Ascending aorta (tissue), 2 donors: ENCODE measurements around the gene GRN. TPM values are rescaled to one million over a fixed set of nuclear protein-coding genes. Genes with fewer than 3 reads are reported as not detected.

Experiments
- DNase-seq, 2 donors: peaks; one replicate each; pipeline ENCODE4 v3.0.0-alpha.2; 2019; ENCODE audit warnings: low spot score in 2 of 2
- H3K27ac ChIP-seq, 2 donors: fragments of 200-600 bp; sonication (generic); one replicate each; pipeline ENCODE4 v1.5.1; 2016 to 2017; ENCODE audit warnings: mild to moderate bottlenecking in 1 of 2
- H3K27me3 ChIP-seq: fragments of 200-600 bp; sonication (generic); one replicate; pipeline ENCODE4 v1.5.1; 2017
- H3K36me3 ChIP-seq, 2 donors: fragments of 200-600 bp; sonication (generic); one replicate each; pipeline ENCODE4 v1.5.1; 2016
- H3K4me1 ChIP-seq, 2 donors: fragments of 200-600 bp; sonication (generic); one replicate each; pipeline ENCODE4 v1.5.1; 2016 to 2017; ENCODE audit warnings: mild to moderate bottlenecking in 1 of 2
- H3K4me3 ChIP-seq, 2 donors: fragments of 200-600 bp; sonication (generic); one replicate each; pipeline ENCODE4 v1.5.1; 2016 to 2017; ENCODE audit warnings: mild to moderate bottlenecking in 1 of 2
- H3K9me3 ChIP-seq, 2 donors: fragments of 200-600 bp; sonication (generic); one replicate each; pipeline ENCODE4 v1.5.1; 2016
- CTCF ChIP-seq, 3 experiments: fragments of 200-600 bp in 2 of 3; fragments of 450-650 bp in 1 of 3; sonication (generic) in 2 of 3; IDR thresholded peaks; one replicate each; pipeline ENCODE4 v1.5.1; 2016 to 2019; ENCODE audit warnings: antibody characterized with exemption in 3 of 3, mild to moderate bottlenecking in 1 of 3, moderate library complexity in 1 of 3
- intact Hi-C: fragments of 100-400 bp; cut with DNase I; formaldehyde crosslinking; loops from one replicate; pipeline ENCODE4 v1.15.1; 2023
- total RNA-seq: library from RNA; depleted of rRNA; stranded (reverse); fragments of >200 nt; gene quantifications from one replicate; pipeline ENCODE4 v1.1.0, GENCODE V29; 2016

GRN gene
- total RNA-seq, 1 donor from 2014 or later = 430 TPM

- Histone ChIP-seq H3K9me3 (no peaks in the 10 kb centered on the region), H3K27me3 (no peaks in the 10 kb centered on the region), H3K36me3 (peaks cover 28 to 30% of the 10 kb centered on the region in 2 donors), H3K4me1 (peaks cover 7 to 20% of the 10 kb centered on the region in 2 donors), H3K4me3 (peak overlapping the region; percentile 74 to 88), H3K27ac (no peak overlapping the region)
- no peak for TF ChIP-seq CTCF (IDR thresholded peaks at IDR 0.05)
- no peak for DNase-seq
- intact Hi-C loops = loop anchor here (1.0 to 10.0 kb wide), 5 partner anchors 21 to 419 kb away; partner anchors contain the start of genes GRN and MPP2
These were observed 21.6 kb upstream of the GRN start for GRCh38 chr17:44323359-44324091.

- DNase-seq = no peak
- no peak for TF ChIP-seq CTCF (IDR thresholded peaks at IDR 0.05)
- Histone ChIP-seq H3K36me3 (peaks cover 28 to 30% of the 10 kb centered on the region in 2 donors), H3K27ac (peak overlapping the region; percentile 88 to 96), H3K27me3 (no peaks in the 10 kb centered on the region), H3K9me3 (no peaks in the 10 kb centered on the region), H3K4me1 (peaks cover 7 to 20% of the 10 kb centered on the region in 2 donors), H3K4me3 (peak overlapping the region; percentile 74 to 88)
- intact Hi-C loops = loop anchor here (1.0 to 10.0 kb wide), 5 partner anchors 21 to 419 kb away; partner anchors contain the start of genes GRN and MPP2
These were observed 21.0 kb upstream of the GRN start for GRCh38 chr17:44324092-44324570.

- H3K4me1 ChIP-seq = peaks cover 7 to 20% of the 10 kb centered on the region in 2 donors
- no peak for TF ChIP-seq CTCF (IDR thresholded peaks at IDR 0.05)
- H3K9me3 ChIP-seq = no peaks in the 10 kb centered on the region
- peak within 1 kb of the TSS; percentile 88 to 96 for H3K27ac ChIP-seq
- H3K4me3 ChIP-seq = peak within 1 kb of the TSS; percentile 74 to 88
- no peaks in the 10 kb centered on the region for H3K27me3 ChIP-seq
- DNase-seq = peak; percentile 67 to 97
- peaks cover 22 to 25% of the 10 kb centered on the region in 2 donors for H3K36me3 ChIP-seq
- intact Hi-C loops = loop anchor here (1.0 to 10.0 kb wide), 6 partner anchors 20 to 420 kb away; partner anchors contain the start of genes GRN and MPP2
These were observed 20.4 kb upstream of the GRN start, which contains the start of gene SLC25A39 for GRCh38 chr17:44324571-44325275. Gene SLC25A39 (minus strand): TSS chr17:44324823. CDS start chr17:44323562, 1,261 bp downstream.

GRCh38 chr17:44326861-44327444 lies 18.1 kb upstream of the GRN start:
- H3K27me3 ChIP-seq = no peaks in the 10 kb centered on the region
- H3K27ac ChIP-seq = peak overlapping the region; percentile 88 to 96
- no peaks in the 10 kb centered on the region for H3K9me3 ChIP-seq
- H3K36me3 ChIP-seq = peaks cover under 1 to 3% of the 10 kb centered on the region in 2 donors
- peak; percentile 89 to 98 for DNase-seq
- H3K4me1 ChIP-seq = peaks cover 7 to 24% of the 10 kb centered on the region in 2 donors
- peak overlapping the region in 1 of 2 donors; percentile 88 for H3K4me3 ChIP-seq
- TF ChIP-seq CTCF (IDR thresholded peaks at IDR 0.05) = no peak
- intact Hi-C loops = loop anchor here (2.0 to 10.0 kb wide), 2 partner anchors 256 to 422 kb away; partner anchors contain the start of genes G6PC3 and MPP2
